SKM-1 treated with dmso at 0.1 percent for 144 hours (cell line): ENCODE measurements around the gene HELZ.

Experiments
- DNase-seq: peaks from one replicate; lab custom pipeline; 2025; ENCODE audit not compliant: unreplicated experiment; lab: John Stamatoyannopoulos, UW

The HELZ gene

GRCh38 chr17:67038861-67039365 is 206.1 kb downstream of the HELZ start:
- no peak for DNase-seq

- DNase-seq = no peak
Measured at GRCh38 chr17:67035131-67036083, 209.6 kb downstream of the HELZ start.

- DNase-seq = no peak
Measured at GRCh38 chr17:67033613-67034012, 211.4 kb downstream of the HELZ start.

GRCh38 chr17:67032985-67033384 is 212.0 kb downstream of the HELZ start:
- DNase-seq = no peak

GRCh38 chr17:67032382-67032781 is 212.6 kb downstream of the HELZ start:
- no peak for DNase-seq

GRCh38 chr17:67030641-67031040 is 214.4 kb downstream of the HELZ start:
- DNase-seq = no peak

- DNase-seq = no peak
Measured at GRCh38 chr17:67027031-67027628, 217.9 kb downstream of the HELZ start.

GRCh38 chr17:67026341-67026740 is 218.7 kb downstream of the HELZ start:
- no peak for DNase-seq

- DNase-seq = no peak
Measured at GRCh38 chr17:67025216-67025792, 219.7 kb downstream of the HELZ start.

- DNase-seq = no peak
Measured at GRCh38 chr17:67024736-67025135, 220.3 kb downstream of the HELZ start.

- no peak for DNase-seq
Measured at GRCh38 chr17:67022451-67022810, 222.6 kb downstream of the HELZ start.

- DNase-seq = no peak
Measured at GRCh38 chr17:67021743-67022450, 223.1 kb downstream of the HELZ start.

- DNase-seq = no peak
Measured at GRCh38 chr17:67021196-67021595, 223.8 kb downstream of the HELZ start.
